ENCODE data around the gene MISP. TPM values are rescaled to one million over a fixed set of nuclear protein-coding genes. Genes with fewer than 3 reads are reported as not detected.

Gene MISP
- total and polyA plus RNA-seq, 2 experiments from 2014 or later, result 0.27 to 0.28 TPM

GRCh38 chr19:715347-715746, 35.6 kb upstream of the MISP start (continued):
- TF ChIP-seq EZH2 (IDR thresholded peaks at IDR 0.05; ENCODE audit: low read depth, unreplicated experiment) (no peak), STAT1 (IDR thresholded peaks at IDR 0.05; ENCODE audit: unreplicated experiment) (no peak), ZNF114 (CRISPR knock-in tag; IDR thresholded peaks at IDR 0.05) (no peak), EZH2phosphoT487 (IDR thresholded peaks at IDR 0.05; ENCODE audit: unreplicated experiment) (no peak), NANOG (IDR thresholded peaks at IDR 0.05; ENCODE audit: borderline replicate concordance) (no peak), ZNF331 (CRISPR knock-in tag; IDR thresholded peaks at IDR 0.05; ENCODE audit: low read depth) (no peak)

- Mint-ChIP-seq H3K36me3 (ENCODE audit: low read depth) (peaks cover 4% of the 10 kb centered on the region; the same call in 1 of the 3 replicates), H3K4me3 (no peak overlapping the region), H3K9me3 (peaks cover 10% of the 10 kb centered on the region; the same call in 2 of the 3 replicates), H3K27me3 (ENCODE audit: insufficient read depth, low read depth, poor library complexity) (peaks cover 11% of the 10 kb centered on the region), H3K27ac (peak overlapping the region; percentile 70; the same call in 1 of the 2 replicates), H3K4me1 (peaks cover 7% of the 10 kb centered on the region; the same call in 1 of the 3 replicates)
- no peak overlapping the region for H3K27ac ChIP-seq (ENCODE audit: low read depth)
- H3K4me1 ChIP-seq (ENCODE audit: insufficient read depth), result peaks cover 5% of the 10 kb centered on the region; the same call in 1 of the 2 replicates
- H4K20me1 ChIP-seq (replicated peaks; ENCODE audit: insufficient read depth), result no peaks in the 10 kb centered on the region
- no peaks in the 10 kb centered on the region for H3K36me3 ChIP-seq (ENCODE audit: insufficient read depth)
- no peaks in the 10 kb centered on the region for H3K9me2 ChIP-seq (ENCODE audit: insufficient read depth)
- no peak overlapping the region; the same call in 1 of the 2 replicates for H3K4me3 ChIP-seq
- no peak for TF ChIP-seq POLR2AphosphoS5 (IDR thresholded peaks at IDR 0.05; ENCODE audit: low read depth)
- TF ChIP-seq ZNF462 (CRISPR knock-in tag; IDR thresholded peaks at IDR 0.05), result no peak
- no peak for TF ChIP-seq STAT1 (IDR thresholded peaks at IDR 0.05; ENCODE audit: unreplicated experiment)
- no peak for TF ChIP-seq CREB1 (CRISPR knock-in tag; IDR thresholded peaks at IDR 0.05; ENCODE audit: low read depth)
- no peak for TF ChIP-seq ZNF114 (CRISPR knock-in tag; IDR thresholded peaks at IDR 0.05)
- TF ChIP-seq JUNB (IDR thresholded peaks at IDR 0.05; ENCODE audit: unreplicated experiment), result no peak
- no peak for TF ChIP-seq NANOG (IDR thresholded peaks at IDR 0.05; ENCODE audit: borderline replicate concordance)
- no peak for TF ChIP-seq REST (IDR thresholded peaks at IDR 0.05; ENCODE audit: unreplicated experiment)
- no peaks in the 10 kb centered on the region for H3F3A ChIP-seq (replicated peaks; ENCODE audit: low read depth)
- peak overlapping the region; percentile 72; the same call in 1 of the 2 replicates for H3K4me2 ChIP-seq
- H3K79me2 ChIP-seq (replicated peaks; ENCODE audit: insufficient read depth), result no peaks in the 10 kb centered on the region
- H3K27me3 ChIP-seq (ENCODE audit: insufficient read depth), result peaks cover 7% of the 10 kb centered on the region; the same call in 1 of the 2 replicates
- H2AFZ ChIP-seq, result no peak overlapping the region
- DNase-seq (ENCODE audit: low spot score), result peak; percentile 52
- peak; percentile 34 for ATAC-seq
Measured at GRCh38 chr19:718251-718951, 32.5 kb upstream of the MISP start.
